Mesodermal cell (in vitro differentiated cells): ENCODE measurements around the gene PTPRN2.
"Not testable (repeated sequence)": the region's sequence is repeated elsewhere in the genome, so short reads cannot be mapped to it uniquely, and the experiment has no call there.

Experiments
- H3K27ac ChIP-seq: 2 replicates; pipeline ENCODE4 v1.7.0; 2013; ENCODE audit warnings: mild to moderate bottlenecking, low read depth, low read length, moderate library complexity; ENCODE audit not compliant: severe bottlenecking
- H3K36me3 ChIP-seq: 2 replicates; pipeline ENCODE4 v1.7.1; 2013; ENCODE audit warnings: mild to moderate bottlenecking, low read length, moderate library complexity; ENCODE audit not compliant: control insufficient read depth, insufficient read depth
- H3K4me1 ChIP-seq: one replicate; pipeline ENCODE4 v1.7.1; 2013; ENCODE audit warnings: mild to moderate bottlenecking, low read length; ENCODE audit not compliant: insufficient read depth, control insufficient read depth, poor library complexity, severe bottlenecking
- H3K4me3 ChIP-seq: 2 replicates; pipeline ENCODE4 v1.7.0; 2013; ENCODE audit warnings: low read length, control low read depth, mild to moderate bottlenecking; ENCODE audit not compliant: insufficient read depth, poor library complexity, severe bottlenecking; ENCODE audit errors: extremely low read depth
- H3K9me3 ChIP-seq: 2 replicates; pipeline ENCODE4 v1.7.1; 2013; ENCODE audit warnings: mild to moderate bottlenecking, low read length, moderate library complexity; ENCODE audit not compliant: control insufficient read depth
- WGBS, 2 experiments: methylation state at CpG; one replicate each; pipeline ENCODE4 v1.1.5; 2013; ENCODE audit warnings: missing lambda C conversion rate in 2 of 2; ENCODE audit not compliant: insufficient coverage in 2 of 2; 5-methylcytosine and 5-hydroxymethylcytosine counted together

Gene PTPRN2

GRCh38 chr7:158508802-158509385, 78.7 kb downstream of the PTPRN2 start:
- Histone ChIP-seq H3K36me3 (no peaks in the 10 kb centered on the region), H3K4me3 (no peak overlapping the region), H3K4me1 (no peaks in the 10 kb centered on the region), H3K9me3 (peaks cover 77% of the 10 kb centered on the region), H3K27ac (no peak overlapping the region)
- 78 to 82% methylated on average over 14 to 21 of the region's 27 CpGs for WGBS, 2 experiments

DNA sequence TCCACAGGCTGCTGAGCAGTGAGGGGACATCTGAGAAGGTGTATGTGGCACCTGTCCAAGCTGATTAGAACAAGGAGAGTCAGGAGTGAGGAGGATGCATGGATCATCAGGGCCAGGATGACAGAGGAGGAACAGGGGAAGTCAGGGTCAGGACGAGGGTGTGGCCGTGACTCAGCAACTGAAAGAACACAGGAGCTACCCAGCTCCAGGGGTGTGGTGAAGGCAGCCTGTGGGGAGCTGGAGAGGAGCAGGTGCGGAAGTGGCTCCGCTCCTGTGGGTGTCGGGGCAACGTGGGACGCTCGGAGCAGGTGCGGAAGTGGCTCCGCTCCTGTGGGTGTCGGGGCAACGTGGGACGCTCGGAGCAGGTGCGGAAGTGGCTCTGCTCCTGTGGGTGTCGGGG, 79.3 kb downstream of the PTPRN2 start:
- H3K36me3 ChIP-seq, H3K4me3 ChIP-seq, H3K27ac ChIP-seq, H3K4me1 ChIP-seq: not testable (repeated sequence)
- WGBS, 2 experiments, result 90 to 92% methylated on average over 2 of the region's 16 CpGs
- H3K9me3 ChIP-seq, result peaks cover 78% of the 10 kb centered on the region

DNA sequence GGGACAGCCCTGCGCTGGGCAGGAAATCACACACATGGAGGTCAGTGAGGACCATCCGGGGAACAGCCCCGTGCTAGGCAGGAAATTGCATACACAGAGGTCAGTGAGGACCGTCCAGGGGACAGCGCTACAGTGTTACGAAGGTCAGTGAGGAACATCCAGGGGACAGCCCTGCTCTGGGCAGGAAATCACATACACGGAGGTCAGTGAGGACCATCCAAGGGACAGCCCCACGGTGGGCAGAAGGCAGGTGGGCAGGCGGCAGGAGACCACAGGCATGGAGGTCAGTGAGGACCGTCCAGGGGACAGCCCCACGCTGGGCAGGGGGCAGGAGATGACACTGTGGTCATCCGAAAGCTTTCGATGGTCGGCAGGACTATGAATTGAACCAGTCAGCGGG, 79.7 kb downstream of the PTPRN2 start:
- H3K4me1 ChIP-seq, result no peaks in the 10 kb centered on the region
- H3K27ac ChIP-seq, result no peak overlapping the region
- WGBS, 2 experiments, result 79 to 88% methylated on average over 15 of the region's 15 CpGs
- H3K36me3 ChIP-seq, result no peaks in the 10 kb centered on the region
- H3K9me3 ChIP-seq, result peaks cover 78% of the 10 kb centered on the region
- H3K4me3 ChIP-seq, result no peak overlapping the region

DNA sequence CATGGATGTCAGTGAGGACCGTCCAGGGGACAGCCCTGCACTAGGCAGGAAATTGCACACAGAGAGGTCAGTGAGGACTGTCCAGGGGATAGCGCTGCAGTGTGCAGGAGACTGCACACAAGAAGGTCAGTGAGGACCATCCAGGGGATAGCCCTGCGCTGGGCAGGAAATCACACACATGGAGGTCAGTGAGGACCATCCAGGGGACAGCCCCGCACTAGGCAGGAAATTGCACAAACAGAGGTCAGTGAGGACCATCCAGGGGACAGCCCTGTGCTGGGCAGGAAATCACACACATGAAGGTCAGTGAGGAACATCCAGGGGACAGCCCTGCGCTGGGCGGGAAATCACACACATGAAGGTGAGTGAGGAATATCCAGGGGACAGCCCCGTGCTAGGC, 80.4 kb downstream of the PTPRN2 start:
- H3K36me3 ChIP-seq, H3K27ac ChIP-seq, H3K4me1 ChIP-seq, H3K4me3 ChIP-seq: not testable (repeated sequence)
- 78 to 82% methylated on average over 4 to 7 of the region's 7 CpGs for WGBS, 2 experiments
- peaks cover 78% of the 10 kb centered on the region for H3K9me3 ChIP-seq

- Histone ChIP-seq H3K9me3 (peaks cover 78% of the 10 kb centered on the region), H3K4me1 (no peaks in the 10 kb centered on the region)
- 79 to 89% methylated on average over 8 to 10 of the region's 12 CpGs for WGBS, 2 experiments
Observed at GRCh38 chr7:158506626-158507025, 81.0 kb downstream of the PTPRN2 start.

GRCh38 chr7:158505683-158506082, 81.9 kb downstream of the PTPRN2 start:
- H3K36me3 ChIP-seq, result no peaks in the 10 kb centered on the region
- 83 to 89% methylated on average over 9 to 14 of the region's 14 CpGs for whole genome bisulfite sequencing, 2 experiments
- H3K27ac ChIP-seq, result no peak overlapping the region
- H3K9me3 ChIP-seq, result peaks cover 81% of the 10 kb centered on the region
- H3K4me3 ChIP-seq, result no peak overlapping the region
- no peaks in the 10 kb centered on the region for H3K4me1 ChIP-seq

More at GRCh38 chr7:158506626-158507025, 81.0 kb downstream of the PTPRN2 start:
- Histone ChIP-seq H3K36me3 (no peaks in the 10 kb centered on the region), H3K27ac (no peak overlapping the region), H3K4me3 (no peak overlapping the region)

GRCh38 chr7:158502068-158502750, 85.4 kb downstream of the PTPRN2 start:
- H3K9me3 ChIP-seq, result peaks cover 82% of the 10 kb centered on the region
- H3K4me1 ChIP-seq, result no peaks in the 10 kb centered on the region
- H3K27ac ChIP-seq, result no peak overlapping the region
- 63 to 69% methylated on average over 10 of the region's 11 CpGs for WGBS, 2 experiments
- no peaks in the 10 kb centered on the region for H3K36me3 ChIP-seq
- H3K4me3 ChIP-seq, result no peak overlapping the region

DNA sequence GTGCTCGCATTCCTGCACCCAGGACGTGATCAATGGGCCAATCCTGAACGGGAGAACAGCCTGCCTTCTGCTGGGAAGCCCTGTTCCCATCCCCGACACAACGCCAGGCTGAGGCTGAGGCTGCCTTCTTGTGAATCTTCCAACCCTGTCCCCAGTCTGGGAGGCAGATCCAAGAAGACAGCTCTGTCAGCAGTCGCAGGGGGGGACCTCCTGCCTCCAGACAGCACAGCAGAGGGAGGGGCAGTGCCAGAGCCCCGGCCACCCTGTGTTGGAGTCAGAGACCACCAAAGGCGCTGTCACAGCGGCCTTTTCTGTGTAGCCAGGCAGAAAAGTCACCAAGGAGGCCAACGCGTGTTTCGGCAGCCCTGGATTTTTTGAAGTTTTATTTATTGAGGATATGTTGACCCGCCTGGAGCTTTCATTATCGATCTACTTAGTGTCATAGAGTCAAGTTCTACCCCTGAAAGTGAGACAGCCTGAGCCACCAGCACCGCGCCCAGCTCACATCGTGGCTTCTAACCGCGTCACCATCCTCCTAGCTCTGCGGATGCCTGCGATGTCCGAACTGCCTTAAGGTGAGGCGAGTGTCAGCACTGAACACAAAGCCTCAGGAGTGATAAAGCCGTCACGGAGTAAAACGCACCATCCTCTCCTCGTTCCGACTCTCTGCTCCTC, 86.1 kb downstream of the PTPRN2 start:
- WGBS, 2 experiments, result 73 to 77% methylated on average over 17 to 28 of the region's 28 CpGs
- Histone ChIP-seq H3K27ac (no peak overlapping the region), H3K4me3 (no peak overlapping the region), H3K36me3 (no peaks in the 10 kb centered on the region), H3K4me1 (no peaks in the 10 kb centered on the region), H3K9me3 (peaks cover 77% of the 10 kb centered on the region)

DNA sequence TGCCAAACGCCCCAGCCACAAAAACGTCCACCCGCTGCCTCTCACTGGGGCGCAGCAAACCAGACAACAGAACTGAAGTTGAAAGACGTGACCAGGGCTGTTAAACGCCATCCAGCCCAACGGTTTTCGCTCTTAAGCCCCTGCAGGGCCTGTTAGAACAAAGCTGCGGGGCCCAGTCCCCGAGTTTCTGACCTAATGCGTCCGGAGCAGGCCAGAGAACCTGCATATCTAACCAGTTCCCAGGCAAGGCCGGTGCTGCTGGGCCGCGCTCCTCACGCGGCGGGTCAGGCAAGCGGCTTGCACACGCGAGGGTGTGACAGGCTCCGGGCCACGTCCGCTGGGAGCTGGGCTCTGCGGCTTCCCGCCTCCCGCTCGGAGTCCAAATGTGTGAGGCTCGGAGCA, 87.0 kb downstream of the PTPRN2 start:
- Histone ChIP-seq H3K9me3 (peaks cover 71% of the 10 kb centered on the region), H3K36me3 (no peaks in the 10 kb centered on the region), H3K4me1 (no peaks in the 10 kb centered on the region), H3K4me3 (no peak overlapping the region), H3K27ac (no peak overlapping the region)
- 78 to 81% methylated on average over 26 to 29 of the region's 29 CpGs for WGBS, 2 experiments

DNA sequence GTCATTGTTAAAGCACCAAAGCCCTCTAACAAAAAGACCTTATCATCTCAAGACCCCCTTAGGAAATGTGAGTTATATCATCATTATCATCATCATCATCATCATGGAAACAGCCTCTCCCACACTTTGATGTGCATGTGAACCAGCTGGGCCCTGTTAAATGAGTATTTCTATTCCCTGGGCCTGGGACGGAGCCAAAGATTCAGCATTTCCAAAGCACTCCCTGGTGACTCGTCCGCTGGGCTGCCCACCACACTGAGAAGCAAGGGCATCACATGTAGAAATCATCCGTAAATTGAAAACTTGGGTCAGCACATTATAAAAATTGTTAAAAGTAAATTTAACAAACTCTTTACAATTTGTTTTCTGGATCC, 88.6 kb downstream of the PTPRN2 start:
- 63 to 92% methylated on average over 3 of the region's 4 CpGs for WGBS, 2 experiments
- no peak overlapping the region for H3K27ac ChIP-seq

More for the DNA sequence above, 88.6 kb downstream of the PTPRN2 start:
- no peak overlapping the region for H3K4me3 ChIP-seq
- no peaks in the 10 kb centered on the region for H3K4me1 ChIP-seq
- H3K36me3 ChIP-seq, result no peaks in the 10 kb centered on the region
- peaks cover 76% of the 10 kb centered on the region for H3K9me3 ChIP-seq
